ENCODE data around the gene TMC1.

DNA sequence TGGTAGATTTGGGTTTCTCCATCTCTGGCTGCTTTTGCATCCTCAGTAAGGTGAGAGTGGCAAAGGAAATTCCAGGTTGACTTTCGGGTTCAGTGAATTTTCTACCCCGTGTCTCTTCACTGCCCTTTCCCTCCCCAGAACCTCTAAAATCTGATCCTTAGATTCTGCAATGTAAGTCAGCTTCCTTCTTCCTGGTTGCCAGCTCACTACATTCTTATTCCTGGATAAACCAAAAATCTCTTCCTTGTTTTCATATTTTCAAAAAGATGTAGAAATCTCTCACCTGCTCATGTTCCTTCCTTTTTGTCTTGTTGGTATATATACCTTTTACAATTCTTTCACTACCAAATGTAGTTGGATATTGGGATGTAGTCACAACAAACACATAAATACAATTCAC lies 145.8 kb downstream of the TMC1 start:
- TF ChIP-seq CTCF (IDR thresholded peaks at IDR 0.05) (no peak), POLR2AphosphoS5 (IDR thresholded peaks at IDR 0.05) (no peak), POLR2A (IDR thresholded peaks at IDR 0.05) (no peak), EP300 (IDR thresholded peaks at IDR 0.05; ENCODE audit: low read depth) (no peak)

Data from transverse colon (tissue), 4 donors.